Kidney (tissue), 14 donors: ENCODE results near the gene MYLK. TPM values are rescaled to one million over a fixed set of nuclear protein-coding genes. Genes with fewer than 3 reads are reported as not detected.
"Not testable (repeated sequence)": the region's sequence is repeated elsewhere in the genome, so short reads cannot be mapped to it uniquely, and the experiment has no call there.

Experiments
- DNase-seq, 5 donors: peaks; one replicate each; pipeline ENCODE4 v3.0.0-alpha.2; 2013 to 2020
- FAIRE-seq: peaks from 2 replicates; lab custom pipeline; 2012; peaks lifted over from hg19 to GRCh38; lab: Jason Lieb, UNC
- H3K27ac ChIP-seq, 2 donors: one replicate each; pipeline ENCODE4 v1.7.0; 2013; ENCODE audit warnings: low read depth in 2 of 2, low read length in 2 of 2, inconsistent platforms in 1 of 2
- H3K27me3 ChIP-seq: one replicate; pipeline ENCODE4 v1.7.1; 2013; ENCODE audit warnings: low read length, inconsistent platforms; ENCODE audit not compliant: control insufficient read depth, insufficient read depth
- H3K36me3 ChIP-seq, 3 donors: one replicate each; pipeline versions ENCODE4 v1.7.0 to v1.7.1; 2013; ENCODE audit warnings: low read length in 3 of 3, control low read depth in 1 of 3, inconsistent platforms in 1 of 3; ENCODE audit not compliant: insufficient read depth in 3 of 3, control insufficient read depth in 2 of 3
- H3K4me1 ChIP-seq, 3 donors: one replicate each; pipeline versions ENCODE4 v1.7.0 to v1.7.1; 2013; ENCODE audit warnings: low read length in 3 of 3, inconsistent platforms in 1 of 3, low read depth in 1 of 3; ENCODE audit not compliant: control insufficient read depth in 2 of 3, insufficient read depth in 2 of 3
- H3K4me3 ChIP-seq, 3 donors: one replicate each; pipeline versions ENCODE4 v1.7.0 to v1.8.1; 2013; ENCODE audit warnings: low read length in 3 of 3, control low read depth in 1 of 3, inconsistent platforms in 1 of 3
- H3K9ac ChIP-seq, 3 donors: one replicate each; pipeline versions ENCODE4 v1.7.0 to v1.7.1; 2013; ENCODE audit warnings: low read length in 3 of 3, control low read depth in 1 of 3, inconsistent platforms in 1 of 3
- H3K9me3 ChIP-seq, 3 donors: one replicate each; pipeline versions ENCODE4 v1.7.0 to v1.7.1; 2013; ENCODE audit warnings: low read length in 3 of 3, control low read depth in 1 of 3, inconsistent platforms in 1 of 3; ENCODE audit not compliant: control insufficient read depth in 2 of 3, insufficient read depth in 1 of 3
- intact Hi-C: fragments of 100-400 bp; cut with DNase I; formaldehyde crosslinking; loops from one replicate; pipeline ENCODE4 v1.11.1; 2022
- polyA plus RNA-seq: library from polyadenylated mRNA; stranded (reverse); fragments of 350-450 nt; fragmentation: Illumina TruSeq; extraction: RNeasy Lipid Tissue Mini Kit (QIAGEN cat#74804); gene quantifications from one replicate; pipeline ENCODE4 v1.2.3, GENCODE V29; 2014; ENCODE audit warnings: low read depth, low replicate concordance; ENCODE audit not compliant: insufficient read depth
- total RNA-seq: library from RNA; stranded (reverse); fragmentation: NEBNext Ultra II Directional; extraction: Animal tissue kit (Norgen Biotek cat#: 25700); gene quantifications from one replicate; pipeline ENCODE4 v1.2.1, GENCODE V29; 2021
- TF ChIP-seq, protein P1 (sequence below): IDR thresholded peaks from 3 replicates; pipeline ENCODE4 v1.5.1; 2012; ENCODE audit warnings: mild to moderate bottlenecking, moderate library complexity, borderline replicate concordance; ENCODE audit not compliant: insufficient read depth; ENCODE audit errors: extremely low read depth
- donor health status: control.
- donor health status: control.
- donor health status: control.
- donor health status: control.
- donor health status: control.
- donor health status: DM: yes; HTN: yes; CAD: no.
- donor health status: Normal renal cell carcinoma (clear cell type).

MYLK gene
- total and polyA plus RNA-seq, 2 donors from 2014 or later = 25.3 to 164 TPM

DNA sequence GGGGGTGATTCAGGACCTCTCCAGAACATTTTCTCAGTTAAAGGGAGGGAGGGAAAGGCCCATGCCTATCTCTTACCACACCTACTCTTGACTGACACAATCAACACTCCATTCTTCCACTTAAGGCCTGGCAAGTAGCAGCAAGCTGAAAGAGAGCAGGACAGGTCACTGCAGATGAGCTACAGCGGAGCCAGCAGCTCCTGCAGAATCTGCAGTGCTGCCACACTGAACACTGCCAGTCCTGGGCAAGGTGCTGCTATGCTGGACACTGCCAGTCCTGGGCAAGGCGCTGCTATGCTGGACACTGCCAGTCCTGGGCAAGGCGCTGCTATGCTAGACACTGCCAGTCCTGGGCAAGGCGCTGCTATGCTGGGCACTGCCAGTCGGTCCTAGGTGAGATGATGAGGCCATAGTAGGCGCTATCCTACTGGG is 143.7 kb downstream of the MYLK start:
- Histone ChIP-seq H3K27ac (no peak overlapping the region), H3K27me3 (no peaks in the 10 kb centered on the region), H3K4me3 (no peak overlapping the region), H3K9ac (no peak overlapping the region), H3K36me3 (peaks cover 0 to 4% (median 0%) of the 10 kb centered on the region in 3 donors), H3K9me3 (no peaks in the 10 kb centered on the region), H3K4me1 (peaks cover 0 to 3% (median 3%) of the 10 kb centered on the region in 3 donors)
- FAIRE-seq (no peak), DNase-seq (no peak)
- intact Hi-C loops = no loop called here
- TF ChIP-seq, protein P1, sequence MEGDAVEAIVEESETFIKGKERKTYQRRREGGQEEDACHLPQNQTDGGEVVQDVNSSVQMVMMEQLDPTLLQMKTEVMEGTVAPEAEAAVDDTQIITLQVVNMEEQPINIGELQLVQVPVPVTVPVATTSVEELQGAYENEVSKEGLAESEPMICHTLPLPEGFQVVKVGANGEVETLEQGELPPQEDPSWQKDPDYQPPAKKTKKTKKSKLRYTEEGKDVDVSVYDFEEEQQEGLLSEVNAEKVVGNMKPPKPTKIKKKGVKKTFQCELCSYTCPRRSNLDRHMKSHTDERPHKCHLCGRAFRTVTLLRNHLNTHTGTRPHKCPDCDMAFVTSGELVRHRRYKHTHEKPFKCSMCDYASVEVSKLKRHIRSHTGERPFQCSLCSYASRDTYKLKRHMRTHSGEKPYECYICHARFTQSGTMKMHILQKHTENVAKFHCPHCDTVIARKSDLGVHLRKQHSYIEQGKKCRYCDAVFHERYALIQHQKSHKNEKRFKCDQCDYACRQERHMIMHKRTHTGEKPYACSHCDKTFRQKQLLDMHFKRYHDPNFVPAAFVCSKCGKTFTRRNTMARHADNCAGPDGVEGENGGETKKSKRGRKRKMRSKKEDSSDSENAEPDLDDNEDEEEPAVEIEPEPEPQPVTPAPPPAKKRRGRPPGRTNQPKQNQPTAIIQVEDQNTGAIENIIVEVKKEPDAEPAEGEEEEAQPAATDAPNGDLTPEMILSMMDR = no peak

DNA sequence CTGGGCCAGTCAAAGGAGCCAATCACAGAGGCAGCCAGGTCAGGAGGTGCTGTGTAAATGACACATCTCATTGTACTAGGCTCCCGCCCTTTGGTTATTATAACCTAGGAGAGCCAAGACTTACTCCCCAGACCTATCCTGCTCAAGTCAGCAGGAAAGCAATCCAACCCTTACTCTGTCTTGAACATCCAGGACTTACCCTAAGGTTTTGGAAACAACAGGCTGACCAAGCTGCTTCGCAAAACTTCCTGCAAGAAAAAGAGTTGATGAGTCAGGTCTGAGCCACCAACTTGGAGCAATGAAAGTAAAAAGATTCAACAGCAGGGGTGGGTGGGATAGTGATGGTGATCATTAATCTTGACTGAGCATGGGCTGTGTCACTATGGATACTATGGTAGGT is 144.4 kb downstream of the MYLK start:
- TF ChIP-seq, protein P1 = no peak
- intact Hi-C loops = no loop called here
- Histone ChIP-seq H3K36me3 (peaks cover 0 to 4% (median 0%) of the 10 kb centered on the region in 3 donors), H3K9me3 (no peaks in the 10 kb centered on the region), H3K4me3 (no peak overlapping the region), H3K9ac (no peak overlapping the region), H3K4me1 (peaks cover 0 to 3% (median 0%) of the 10 kb centered on the region in 3 donors), H3K27me3 (no peaks in the 10 kb centered on the region), H3K27ac (no peak overlapping the region)
- FAIRE-seq = no peak
- no peak for DNase-seq

DNA sequence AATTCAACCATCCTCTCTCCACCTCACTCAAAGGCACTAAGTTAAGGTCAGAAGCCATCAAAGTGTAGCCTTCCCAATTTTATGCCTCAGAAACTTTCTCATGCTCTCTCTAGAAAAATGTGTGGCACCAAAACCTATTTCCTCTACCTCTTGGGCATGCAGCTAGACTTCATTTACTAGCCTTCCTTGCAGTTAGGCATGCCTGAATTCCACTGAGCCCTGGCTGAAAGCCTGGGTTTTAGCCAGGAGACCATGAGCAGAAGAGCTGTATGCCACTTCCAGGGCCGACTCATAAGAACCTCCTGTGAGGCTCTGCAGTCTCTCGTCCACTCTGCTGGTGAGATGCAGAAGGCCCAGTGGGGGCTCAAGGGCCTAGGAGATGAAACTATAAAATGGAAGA is 145.0 kb downstream of the MYLK start:
- intact Hi-C loops = no loop called here
- Histone ChIP-seq H3K36me3 (peaks cover 0 to 4% (median 0%) of the 10 kb centered on the region in 3 donors), H3K27me3 (no peaks in the 10 kb centered on the region), H3K9ac (no peak overlapping the region), H3K9me3 (no peaks in the 10 kb centered on the region), H3K4me3 (no peak overlapping the region), H3K27ac (no peak overlapping the region), H3K4me1 (peaks cover 0 to 3% (median 0%) of the 10 kb centered on the region in 3 donors)
- TF ChIP-seq, protein P1 = no peak
- FAIRE-seq = no peak
- no peak for DNase-seq

DNA sequence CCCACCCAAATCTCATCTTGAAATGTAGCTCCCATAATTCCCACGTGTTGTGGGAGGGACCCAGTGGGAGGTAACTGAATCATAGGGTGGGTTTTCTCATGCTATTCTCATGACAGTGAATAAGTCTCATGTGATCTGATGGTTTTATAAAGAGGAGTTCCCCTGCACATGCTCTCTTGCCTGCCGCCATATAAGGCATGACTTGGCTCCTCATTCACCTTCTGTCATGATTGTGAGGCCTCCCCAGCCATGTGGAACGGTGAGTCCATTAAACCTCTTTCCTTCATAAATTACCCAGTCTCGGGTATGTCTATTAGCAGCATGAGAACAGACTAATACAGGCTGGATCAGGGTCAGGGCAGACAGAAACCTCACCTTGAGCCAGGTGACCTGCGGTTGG is 145.6 kb downstream of the MYLK start:
- H3K27me3 ChIP-seq, H3K36me3 ChIP-seq, FAIRE-seq, intact Hi-C loops, DNase-seq, H3K9ac ChIP-seq, H3K4me1 ChIP-seq, H3K9me3 ChIP-seq, H3K27ac ChIP-seq, H3K4me3 ChIP-seq: not testable (repeated sequence)
